ENCODE data around the gene KRTAP16-1. TPM values are rescaled to one million over a fixed set of nuclear protein-coding genes. Genes with fewer than 3 reads are reported as not detected.
"Not testable (repeated sequence)": the region's sequence is repeated elsewhere in the genome, so short reads cannot be mapped to it uniquely, and the experiment has no call there.

KRTAP16-1 gene
- total and polyA plus RNA-seq, 2 donors (not counting 1 experiment from before 2014, with no cell fraction given), result 0.16 TPM; not detected in 1

- H3K36me3 ChIP-seq (replicated peaks in 1 of 2; ENCODE audit: control extremely low read depth in 1 of 2, control insufficient read depth in 1 of 2, extremely low read depth in 1 of 2, insufficient read depth in 2 of 2, low read length in 1 of 2), result no peaks in the 10 kb centered on the region
- no peak overlapping the region for H3K4me3 ChIP-seq (ENCODE audit: control extremely low read depth in 1 of 5, extremely low read depth in 1 of 5, insufficient read depth in 1 of 5, low read depth in 2 of 5, low read length in 4 of 5)
- ChIA-PET CTCF (no interaction called here), POLR2A (no interaction called here)
- no peak for TF ChIP-seq EZH2 (IDR thresholded peaks at IDR 0.05; ENCODE audit: borderline replicate concordance, insufficient read depth, low read depth, low read length, poor library complexity, severe bottlenecking)
- no peak overlapping the region for H3K27ac ChIP-seq (ENCODE audit: low read length in 2 of 2)
- H3K9ac ChIP-seq (ENCODE audit: low read length), result no peak overlapping the region
- peaks cover 24% of the 10 kb centered on the region for H3K27me3 Mint-ChIP-seq
- H3K4me1 Mint-ChIP-seq, result no peaks in the 10 kb centered on the region
- WGBS (ENCODE audit: insufficient coverage), result 95% methylated on average over 7 of the region's 7 CpGs
- H2AFZ ChIP-seq (ENCODE audit: insufficient read depth, low read depth, low read length, poor library complexity, severe bottlenecking), result no peak overlapping the region
- H4K20me1 ChIP-seq (ENCODE audit: control insufficient read depth, insufficient read depth, low read length, poor library complexity, severe bottlenecking), result no peaks in the 10 kb centered on the region
- no peaks in the 10 kb centered on the region for H3K4me1 ChIP-seq (ENCODE audit: control insufficient read depth in 2 of 2, insufficient read depth in 2 of 2, low read length in 2 of 2)
- peaks cover 2% of the 10 kb centered on the region for H3K9me3 Mint-ChIP-seq (ENCODE audit: insufficient read depth)
- no peaks in the 10 kb centered on the region for H3K79me2 ChIP-seq (ENCODE audit: control insufficient read depth, insufficient read depth, low read length)
- H3K4me2 ChIP-seq (replicated peaks; ENCODE audit: low read depth, low read length, poor library complexity, severe bottlenecking), result no peak overlapping the region
- peaks cover 0 to 10% (median 0%) of the 10 kb centered on the region in 4 experiments for H3K27me3 ChIP-seq (replicated peaks in 1 of 4; ENCODE audit: control extremely low read depth in 1 of 4, control insufficient read depth in 3 of 4, insufficient read depth in 4 of 4, low read length in 3 of 4)
- H3K27ac Mint-ChIP-seq, result no peak overlapping the region
- no peak for ATAC-seq (ENCODE audit: low read depth)
- DNase-seq, result no peak
- H3K4me3 Mint-ChIP-seq, result no peak overlapping the region
- intact Hi-C loops (cut with micrococcal nuclease), result no loop called here
- H3K9me3 ChIP-seq (ENCODE audit: control extremely low read depth in 1 of 3, control insufficient read depth in 2 of 3, insufficient read depth in 1 of 3, low read length in 2 of 3), result no peaks in the 10 kb centered on the region
These were observed 39.0 kb upstream of the KRTAP16-1 start for GRCh38 chr17:41347869-41348760.

DNA sequence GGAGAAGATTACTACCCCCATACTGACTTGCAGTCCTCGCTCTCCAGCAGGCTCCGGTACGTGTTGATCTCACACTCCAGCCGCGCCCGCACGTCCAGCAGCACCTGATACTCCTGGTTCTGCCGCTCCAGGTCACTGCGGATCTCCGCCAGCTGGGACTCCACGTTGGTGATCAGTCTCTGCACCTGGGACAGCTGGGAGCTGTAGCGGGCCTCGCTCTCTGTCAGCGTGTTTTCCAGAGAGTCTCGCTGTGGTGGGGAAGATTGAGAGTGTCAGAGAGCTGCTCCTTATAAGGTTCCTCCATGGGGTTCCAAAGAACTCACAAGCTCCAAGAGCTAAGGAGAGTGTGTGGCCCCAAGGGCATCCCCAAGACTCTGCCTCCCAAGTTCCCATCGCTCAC, 37.3 kb upstream of the KRTAP16-1 start:
- H3K4me3 Mint-ChIP-seq; H3K9me3 Mint-ChIP-seq (ENCODE audit: insufficient read depth); H2AFZ ChIP-seq (ENCODE audit: insufficient read depth, low read depth, low read length, poor library complexity, severe bottlenecking); H3K27me3 ChIP-seq (replicated peaks in 1 of 4; ENCODE audit: control extremely low read depth in 1 of 4, control insufficient read depth in 3 of 4, insufficient read depth in 4 of 4, low read length in 3 of 4); H3K9ac ChIP-seq (ENCODE audit: low read length); H3K27ac ChIP-seq (ENCODE audit: low read length in 2 of 2); ATAC-seq (ENCODE audit: low read depth); H3K4me1 ChIP-seq (ENCODE audit: control insufficient read depth in 2 of 2, insufficient read depth in 2 of 2, low read length in 2 of 2); H3K4me3 ChIP-seq (ENCODE audit: control extremely low read depth in 1 of 5, extremely low read depth in 1 of 5, insufficient read depth in 1 of 5, low read depth in 2 of 5, low read length in 4 of 5); CTCF ChIA-PET; H3K27ac Mint-ChIP-seq; POLR2A ChIA-PET; H3K79me2 ChIP-seq (ENCODE audit: control insufficient read depth, insufficient read depth, low read length); H3K4me2 ChIP-seq (replicated peaks; ENCODE audit: low read depth, low read length, poor library complexity, severe bottlenecking); H3K9me3 ChIP-seq (ENCODE audit: control extremely low read depth in 1 of 3, control insufficient read depth in 2 of 3, insufficient read depth in 1 of 3, low read length in 2 of 3); H4K20me1 ChIP-seq (ENCODE audit: control insufficient read depth, insufficient read depth, low read length, poor library complexity, severe bottlenecking); H3K36me3 ChIP-seq (replicated peaks in 1 of 2; ENCODE audit: control extremely low read depth in 1 of 2, control insufficient read depth in 1 of 2, extremely low read depth in 1 of 2, insufficient read depth in 2 of 2, low read length in 1 of 2); H3K4me1 Mint-ChIP-seq; intact Hi-C loops (cut with micrococcal nuclease); DNase-seq: not testable (repeated sequence)
- H3K27me3 Mint-ChIP-seq, result peaks cover 15% of the 10 kb centered on the region
- WGBS (ENCODE audit: insufficient coverage), result 94% methylated on average over 12 of the region's 16 CpGs

Data from B cell (primary cell).